HG03045 (cell line): ENCODE data around the gene BSPRY.
"Not testable (repeated sequence)": the region's sequence is repeated elsewhere in the genome, so short reads cannot be mapped to it uniquely, and the experiment has no call there.

Source experiments
- ATAC-seq: cut with Tn5 transposase; IDR thresholded peaks from one replicate; pipeline ENCODE4 v1.9.1; 2021; ENCODE audit warnings: mild to moderate bottlenecking, moderate library complexity; ENCODE audit not compliant: unreplicated experiment

Gene BSPRY

GRCh38 chr9:113341712-113342410 is 7.5 kb upstream of the BSPRY start:
- no peak for ATAC-seq

GRCh38 chr9:113343732-113344231 is 5.6 kb upstream of the BSPRY start:
- ATAC-seq: no peak

GRCh38 chr9:113345190-113345589 is 4.2 kb upstream of the BSPRY start:
- ATAC-seq: no peak

- ATAC-seq: no peak
These were observed 3.7 kb upstream of the BSPRY start for GRCh38 chr9:113345671-113346070.

- no peak for ATAC-seq
These were observed 904 bp upstream of the BSPRY start for GRCh38 chr9:113348437-113348836.

- no peak for ATAC-seq
These were observed 286 bp upstream of the BSPRY start for GRCh38 chr9:113349066-113349444.

- ATAC-seq: no peak
These were observed 843 bp downstream of the BSPRY start for GRCh38 chr9:113350107-113350661.

- no peak for ATAC-seq
These were observed 1.6 kb downstream of the BSPRY start for GRCh38 chr9:113350937-113351336.

- ATAC-seq: no peak
These were observed 2.7 kb downstream of the BSPRY start for GRCh38 chr9:113352006-113352405.

- ATAC-seq: no peak
These were observed 3.1 kb downstream of the BSPRY start for GRCh38 chr9:113352411-113352810.

- ATAC-seq: no peak
These were observed 5.8 kb downstream of the BSPRY start for GRCh38 chr9:113355040-113355596.

- ATAC-seq: no peak
These were observed 7.4 kb downstream of the BSPRY start for GRCh38 chr9:113356686-113357292.

GRCh38 chr9:113359385-113359784 is 10.0 kb downstream of the BSPRY start:
- ATAC-seq: no peak

GRCh38 chr9:113360242-113360842 is 11.0 kb downstream of the BSPRY start:
- no peak for ATAC-seq

GRCh38 chr9:113361304-113362018 is 12.1 kb downstream of the BSPRY start:
- no peak for ATAC-seq

- no peak for ATAC-seq
These were observed 14.0 kb downstream of the BSPRY start for GRCh38 chr9:113363336-113363735.

- no peak for ATAC-seq
These were observed 15.6 kb downstream of the BSPRY start for GRCh38 chr9:113364951-113365350.

GRCh38 chr9:113365652-113366051 is 16.3 kb downstream of the BSPRY start:
- not testable (repeated sequence) for ATAC-seq

GRCh38 chr9:113368348-113368981 is 19.1 kb downstream of the BSPRY start:
- no peak for ATAC-seq
